Stomach (tissue), 4 donors: ENCODE data around the gene ABCA5.

Experiments
- CTCF ChIP-seq, 7 experiments: fragments of 450-650 bp in 4 of 7; fragments of 200-600 bp in 3 of 7; sonication (generic) in 3 of 7; IDR thresholded peaks; one replicate each; pipeline ENCODE4 v1.5.1; 2016 to 2019; ENCODE audit warnings: antibody characterized with exemption in 7 of 7, control low read depth in 2 of 7, mild to moderate bottlenecking in 1 of 7
- EP300 ChIP-seq: sonication (generic); formaldehyde crosslinking; IDR thresholded peaks from one replicate; pipeline ENCODE4 v1.6.1; 2017; ENCODE audit warnings: antibody characterized with exemption
- POLR2A ChIP-seq, 4 donors: fragments of 450-650 bp; IDR thresholded peaks; one replicate each; pipeline ENCODE4 v1.6.1; 2016; ENCODE audit warnings: antibody characterized with exemption in 4 of 4, control low read depth in 2 of 4, mild to moderate bottlenecking in 1 of 4, moderate library complexity in 1 of 4
- POLR2AphosphoS5 ChIP-seq, 3 donors: sonication (generic); formaldehyde crosslinking; IDR thresholded peaks; one replicate each; pipeline ENCODE4 v1.6.1; 2016; ENCODE audit warnings: antibody characterized with exemption in 3 of 3

GRCh38 chr17:69236946-69237345, 90.0 kb downstream of the ABCA5 start:
- TF ChIP-seq POLR2A (IDR thresholded peaks at IDR 0.05) (no peak), CTCF (IDR thresholded peaks at IDR 0.05) (no peak), EP300 (no peak), POLR2AphosphoS5 (IDR thresholded peaks at IDR 0.05) (no peak)
